Osteocyte (in vitro differentiated cells): ENCODE results near the gene FAM227A. TPM values are rescaled to one million over a fixed set of nuclear protein-coding genes. Genes with fewer than 3 reads are reported as not detected.

Source experiments
- DNase-seq: peaks from one replicate; pipeline ENCODE4 v3.0.0; 2021; ENCODE audit warnings: mixed read lengths; ENCODE audit not compliant: unreplicated experiment; ENCODE audit errors: extremely low spot score
- H3K27ac Mint-ChIP-seq: one replicate; pipeline ENCODE4 v1.8.0; 2021; ENCODE audit warnings: mild to moderate bottlenecking, mixed read lengths; ENCODE audit not compliant: unreplicated experiment
- H3K27me3 Mint-ChIP-seq: one replicate; pipeline ENCODE4 v1.8.0; 2021; ENCODE audit warnings: mixed read lengths; ENCODE audit not compliant: unreplicated experiment
- H3K36me3 Mint-ChIP-seq: one replicate; pipeline ENCODE4 v1.8.0; 2021; ENCODE audit warnings: mixed read lengths; ENCODE audit not compliant: unreplicated experiment
- H3K4me1 Mint-ChIP-seq: one replicate; pipeline ENCODE4 v1.8.0; 2021; ENCODE audit warnings: mixed read lengths; ENCODE audit not compliant: unreplicated experiment
- H3K4me3 Mint-ChIP-seq: one replicate; pipeline ENCODE4 v1.8.0; 2021; ENCODE audit warnings: mild to moderate bottlenecking, moderate library complexity, mixed read lengths; ENCODE audit not compliant: unreplicated experiment
- H3K9me3 Mint-ChIP-seq: one replicate; pipeline ENCODE4 v1.8.0; 2021; ENCODE audit warnings: mixed read lengths; ENCODE audit not compliant: unreplicated experiment
- CTCF ChIP-seq: fragments of 200-600 bp; sonication (generic); IDR thresholded peaks from 2 replicates; pipeline ENCODE4 v1.5.0; 2021; ENCODE audit warnings: antibody characterized with exemption, mild to moderate bottlenecking, moderate library complexity
- total RNA-seq: library from RNA; stranded (reverse); gene quantifications from 2 replicates; pipeline ENCODE4 v1.2.1, GENCODE V29; 2021

FAM227A gene
- total RNA-seq, 1 donor from 2014 or later = 2.7 TPM

- Mint-ChIP-seq H3K36me3 (peaks cover 1% of the 10 kb centered on the region), H3K9me3 (no peaks in the 10 kb centered on the region), H3K4me3 (peak overlapping the region; percentile 91), H3K4me1 (peaks cover 56% of the 10 kb centered on the region), H3K27ac (peak overlapping the region; percentile 94), H3K27me3 (no peaks in the 10 kb centered on the region)
- no peak for DNase-seq
- TF ChIP-seq CTCF = no peak
Measured at GRCh38 chr22:38700270-38700788, 44.1 kb upstream of the FAM227A start.

GRCh38 chr22:38699784-38700183 is 43.6 kb upstream of the FAM227A start:
- Mint-ChIP-seq H3K9me3 (no peaks in the 10 kb centered on the region), H3K27me3 (no peaks in the 10 kb centered on the region), H3K4me1 (peaks cover 55% of the 10 kb centered on the region), H3K36me3 (peaks cover 2% of the 10 kb centered on the region), H3K4me3 (peak overlapping the region; percentile 91), H3K27ac (peak overlapping the region; percentile 94)
- no peak for DNase-seq
- peak; percentile 14 for TF ChIP-seq CTCF

- peak overlapping the region; percentile 94 for H3K27ac Mint-ChIP-seq
- DNase-seq = no peak
- peak overlapping the region; percentile 91 for H3K4me3 Mint-ChIP-seq
- no peak for TF ChIP-seq CTCF
- no peaks in the 10 kb centered on the region for H3K27me3 Mint-ChIP-seq
- no peaks in the 10 kb centered on the region for H3K9me3 Mint-ChIP-seq
- peaks cover 6% of the 10 kb centered on the region for H3K36me3 Mint-ChIP-seq
- peaks cover 54% of the 10 kb centered on the region for H3K4me1 Mint-ChIP-seq
Measured at GRCh38 chr22:38699143-38699542, 43.0 kb upstream of the FAM227A start.

GRCh38 chr22:38698407-38699094 is 42.4 kb upstream of the FAM227A start:
- Mint-ChIP-seq H3K36me3 (peaks cover 7% of the 10 kb centered on the region), H3K9me3 (no peaks in the 10 kb centered on the region), H3K27me3 (no peaks in the 10 kb centered on the region), H3K4me3 (peak overlapping the region; percentile 91), H3K4me1 (peaks cover 54% of the 10 kb centered on the region), H3K27ac (peak overlapping the region; percentile 94)
- no peak for DNase-seq
- no peak for TF ChIP-seq CTCF

- Mint-ChIP-seq H3K4me1 (peaks cover 55% of the 10 kb centered on the region), H3K9me3 (no peaks in the 10 kb centered on the region), H3K36me3 (peaks cover 13% of the 10 kb centered on the region), H3K4me3 (peak overlapping the region; percentile 91), H3K27me3 (no peaks in the 10 kb centered on the region), H3K27ac (peak overlapping the region; percentile 94)
- no peak for TF ChIP-seq CTCF
- DNase-seq = no peak
Measured at GRCh38 chr22:38697425-38698089, 41.4 kb upstream of the FAM227A start.
